Mucosa of rectum (tissue), 2 donors: ENCODE data around the gene TRAF3IP1.

ENCODE experiments used
- H3K27ac ChIP-seq, 2 donors: one replicate each; pipeline ENCODE4 v1.7.0; 2013; ENCODE audit warnings: inconsistent platforms in 2 of 2, low read depth in 2 of 2, low read length in 2 of 2
- H3K27me3 ChIP-seq, 2 donors: one replicate each; pipeline ENCODE4 v1.7.0; 2013; ENCODE audit warnings: low read length in 2 of 2; ENCODE audit not compliant: control insufficient read depth in 2 of 2, insufficient read depth in 2 of 2
- H3K36me3 ChIP-seq, 2 donors: one replicate each; pipeline ENCODE4 v1.7.0; 2013; ENCODE audit warnings: low read length in 2 of 2; ENCODE audit not compliant: control insufficient read depth in 2 of 2, insufficient read depth in 2 of 2
- H3K4me1 ChIP-seq, 2 donors: one replicate each; pipeline ENCODE4 v1.7.0; 2013; ENCODE audit warnings: low read length in 2 of 2, mild to moderate bottlenecking in 1 of 2; ENCODE audit not compliant: control insufficient read depth in 2 of 2, insufficient read depth in 2 of 2
- H3K4me3 ChIP-seq, 2 donors: one replicate each; pipeline ENCODE4 v1.7.0; 2013; ENCODE audit warnings: low read length in 2 of 2
- H3K9ac ChIP-seq, 2 donors: one replicate each; pipeline ENCODE4 v1.7.0; 2013; ENCODE audit warnings: low read length in 2 of 2, low read depth in 1 of 2, mild to moderate bottlenecking in 1 of 2
- H3K9me3 ChIP-seq, 2 donors: one replicate each; pipeline ENCODE4 v1.7.0; 2013; ENCODE audit warnings: low read length in 2 of 2; ENCODE audit not compliant: control insufficient read depth in 2 of 2
- donor health status: healthy.
- donor health status: Normal muscosa, but diverticular disease.

TRAF3IP1 gene

GRCh38 chr2:238415036-238415764 lies 94.9 kb downstream of the TRAF3IP1 start:
- Histone ChIP-seq H3K4me1 (peaks cover 9 to 15% of the 10 kb centered on the region in 2 donors), H3K4me3 (no peak overlapping the region), H3K27me3 (no peaks in the 10 kb centered on the region), H3K36me3 (no peaks in the 10 kb centered on the region), H3K27ac (no peak overlapping the region), H3K9ac (no peak overlapping the region), H3K9me3 (peaks cover 0 to 2% of the 10 kb centered on the region in 2 donors)

- Histone ChIP-seq H3K9ac (no peak overlapping the region), H3K36me3 (no peaks in the 10 kb centered on the region), H3K27me3 (no peaks in the 10 kb centered on the region), H3K4me1 (peaks cover 9 to 15% of the 10 kb centered on the region in 2 donors), H3K27ac (no peak overlapping the region), H3K4me3 (no peak overlapping the region), H3K9me3 (peaks cover 0 to 2% of the 10 kb centered on the region in 2 donors)
These were observed 95.6 kb downstream of the TRAF3IP1 start for GRCh38 chr2:238415893-238416292.

GRCh38 chr2:238418196-238418998 lies 98.1 kb downstream of the TRAF3IP1 start:
- Histone ChIP-seq H3K4me3 (no peak overlapping the region), H3K27ac (peak overlapping the region; percentile 76 to 80), H3K9me3 (peaks cover 0 to 2% of the 10 kb centered on the region in 2 donors), H3K9ac (peak overlapping the region in 1 of 2 donors; percentile 33), H3K27me3 (no peaks in the 10 kb centered on the region), H3K4me1 (peaks cover 6 to 11% of the 10 kb centered on the region in 2 donors), H3K36me3 (no peaks in the 10 kb centered on the region)

- H3K27ac ChIP-seq = no peak overlapping the region
- H3K4me1 ChIP-seq = peaks cover 6 to 11% of the 10 kb centered on the region in 2 donors
- H3K9ac ChIP-seq = no peak overlapping the region
- no peaks in the 10 kb centered on the region for H3K36me3 ChIP-seq
- no peaks in the 10 kb centered on the region for H3K27me3 ChIP-seq
- no peak overlapping the region for H3K4me3 ChIP-seq
- H3K9me3 ChIP-seq = peaks cover 0 to 2% of the 10 kb centered on the region in 2 donors
These were observed 98.8 kb downstream of the TRAF3IP1 start for GRCh38 chr2:238418999-238419546.

GRCh38 chr2:238420442-238420841 lies 100.1 kb downstream of the TRAF3IP1 start:
- Histone ChIP-seq H3K27me3 (no peaks in the 10 kb centered on the region), H3K4me3 (no peak overlapping the region), H3K36me3 (no peaks in the 10 kb centered on the region), H3K27ac (no peak overlapping the region), H3K9ac (no peak overlapping the region), H3K4me1 (peaks cover 6 to 13% of the 10 kb centered on the region in 2 donors), H3K9me3 (peaks cover 0 to 2% of the 10 kb centered on the region in 2 donors)

GRCh38 chr2:238420878-238421694 lies 100.8 kb downstream of the TRAF3IP1 start:
- Histone ChIP-seq H3K27ac (no peak overlapping the region), H3K4me1 (peaks cover 11 to 18% of the 10 kb centered on the region in 2 donors), H3K27me3 (no peaks in the 10 kb centered on the region), H3K36me3 (no peaks in the 10 kb centered on the region), H3K4me3 (no peak overlapping the region), H3K9ac (no peak overlapping the region), H3K9me3 (peaks cover 0 to under 1% of the 10 kb centered on the region in 2 donors)

GRCh38 chr2:238421695-238422035 lies 101.3 kb downstream of the TRAF3IP1 start:
- no peak overlapping the region for H3K4me3 ChIP-seq
- H3K27ac ChIP-seq = no peak overlapping the region

GRCh38 chr2:238422285-238422684 lies 102.0 kb downstream of the TRAF3IP1 start:
- no peak overlapping the region for H3K27ac ChIP-seq
- no peak overlapping the region for H3K4me3 ChIP-seq
- no peaks in the 10 kb centered on the region for H3K27me3 ChIP-seq
- H3K9me3 ChIP-seq = no peaks in the 10 kb centered on the region
- H3K9ac ChIP-seq = no peak overlapping the region
- peaks cover 12 to 16% of the 10 kb centered on the region in 2 donors for H3K4me1 ChIP-seq
- no peaks in the 10 kb centered on the region for H3K36me3 ChIP-seq

More at GRCh38 chr2:238421695-238422035, 101.3 kb downstream of the TRAF3IP1 start:
- H3K4me1 ChIP-seq = peaks cover 14 to 19% of the 10 kb centered on the region in 2 donors
- H3K9me3 ChIP-seq = no peaks in the 10 kb centered on the region
- no peaks in the 10 kb centered on the region for H3K27me3 ChIP-seq
- H3K9ac ChIP-seq = no peak overlapping the region
- H3K36me3 ChIP-seq = no peaks in the 10 kb centered on the region

GRCh38 chr2:238422940-238423339 lies 102.6 kb downstream of the TRAF3IP1 start:
- Histone ChIP-seq H3K9ac (no peak overlapping the region), H3K4me1 (peaks cover 16 to 20% of the 10 kb centered on the region in 2 donors), H3K27ac (no peak overlapping the region), H3K9me3 (no peaks in the 10 kb centered on the region), H3K27me3 (no peaks in the 10 kb centered on the region), H3K36me3 (no peaks in the 10 kb centered on the region), H3K4me3 (no peak overlapping the region)
